LNCAP (cell line): Measurements from ENCODE around the gene SPPL3.

Experiments
- TF ChIP-seq, protein P1 (sequence below): fragments of 450-650 bp; IDR thresholded peaks from 2 replicates; pipeline ENCODE4 v1.5.1; 2017; ENCODE audit warnings: mild to moderate bottlenecking

The SPPL3 gene

DNA sequence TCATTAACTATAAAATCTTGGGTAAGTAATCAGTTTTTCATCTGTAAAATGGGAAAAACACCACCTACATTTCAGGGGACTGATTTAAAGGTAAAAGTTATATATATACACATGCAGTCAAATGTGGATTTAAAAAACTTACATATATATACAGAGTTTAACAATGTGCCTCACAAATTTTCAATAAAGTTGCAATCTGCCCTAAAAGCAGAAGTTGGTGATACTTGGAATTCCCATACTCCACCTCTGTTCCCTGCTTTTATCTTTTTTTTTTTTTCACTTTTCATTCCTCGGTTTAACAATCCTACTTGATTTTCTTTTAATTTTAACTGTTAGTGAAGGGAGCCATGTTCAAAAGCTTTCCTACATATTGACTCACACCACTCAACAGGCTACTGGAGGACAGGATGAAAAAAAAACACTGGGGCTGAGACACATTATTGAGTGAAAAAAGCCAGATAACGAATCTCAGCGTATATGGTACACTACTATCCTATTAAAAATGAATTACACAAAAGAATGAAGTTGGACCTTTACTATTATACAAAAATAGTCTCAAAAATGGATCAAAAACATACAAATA lies 24.3 kb downstream of the SPPL3 start:
- TF ChIP-seq, protein P1, sequence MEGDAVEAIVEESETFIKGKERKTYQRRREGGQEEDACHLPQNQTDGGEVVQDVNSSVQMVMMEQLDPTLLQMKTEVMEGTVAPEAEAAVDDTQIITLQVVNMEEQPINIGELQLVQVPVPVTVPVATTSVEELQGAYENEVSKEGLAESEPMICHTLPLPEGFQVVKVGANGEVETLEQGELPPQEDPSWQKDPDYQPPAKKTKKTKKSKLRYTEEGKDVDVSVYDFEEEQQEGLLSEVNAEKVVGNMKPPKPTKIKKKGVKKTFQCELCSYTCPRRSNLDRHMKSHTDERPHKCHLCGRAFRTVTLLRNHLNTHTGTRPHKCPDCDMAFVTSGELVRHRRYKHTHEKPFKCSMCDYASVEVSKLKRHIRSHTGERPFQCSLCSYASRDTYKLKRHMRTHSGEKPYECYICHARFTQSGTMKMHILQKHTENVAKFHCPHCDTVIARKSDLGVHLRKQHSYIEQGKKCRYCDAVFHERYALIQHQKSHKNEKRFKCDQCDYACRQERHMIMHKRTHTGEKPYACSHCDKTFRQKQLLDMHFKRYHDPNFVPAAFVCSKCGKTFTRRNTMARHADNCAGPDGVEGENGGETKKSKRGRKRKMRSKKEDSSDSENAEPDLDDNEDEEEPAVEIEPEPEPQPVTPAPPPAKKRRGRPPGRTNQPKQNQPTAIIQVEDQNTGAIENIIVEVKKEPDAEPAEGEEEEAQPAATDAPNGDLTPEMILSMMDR: no peak

DNA sequence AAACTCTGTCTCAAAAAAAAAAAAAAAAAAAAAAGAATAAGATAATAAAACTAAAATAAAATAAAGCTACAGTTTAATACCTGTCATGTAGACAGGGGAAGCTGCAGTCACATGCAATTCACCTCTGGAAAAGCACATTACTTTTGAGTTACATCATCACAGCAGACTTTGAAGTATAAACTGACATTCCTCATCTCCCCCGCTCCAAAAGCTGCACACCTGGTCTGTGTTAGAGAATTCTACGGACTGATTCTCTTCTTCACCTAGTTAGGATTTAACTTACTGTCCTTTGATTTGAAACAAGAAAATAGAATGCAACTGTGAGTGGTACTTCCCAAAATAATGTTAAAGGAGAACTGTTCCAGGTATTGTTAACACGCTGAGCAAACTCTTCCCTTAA lies 25.1 kb downstream of the SPPL3 start:
- TF ChIP-seq, protein P1: no peak

DNA sequence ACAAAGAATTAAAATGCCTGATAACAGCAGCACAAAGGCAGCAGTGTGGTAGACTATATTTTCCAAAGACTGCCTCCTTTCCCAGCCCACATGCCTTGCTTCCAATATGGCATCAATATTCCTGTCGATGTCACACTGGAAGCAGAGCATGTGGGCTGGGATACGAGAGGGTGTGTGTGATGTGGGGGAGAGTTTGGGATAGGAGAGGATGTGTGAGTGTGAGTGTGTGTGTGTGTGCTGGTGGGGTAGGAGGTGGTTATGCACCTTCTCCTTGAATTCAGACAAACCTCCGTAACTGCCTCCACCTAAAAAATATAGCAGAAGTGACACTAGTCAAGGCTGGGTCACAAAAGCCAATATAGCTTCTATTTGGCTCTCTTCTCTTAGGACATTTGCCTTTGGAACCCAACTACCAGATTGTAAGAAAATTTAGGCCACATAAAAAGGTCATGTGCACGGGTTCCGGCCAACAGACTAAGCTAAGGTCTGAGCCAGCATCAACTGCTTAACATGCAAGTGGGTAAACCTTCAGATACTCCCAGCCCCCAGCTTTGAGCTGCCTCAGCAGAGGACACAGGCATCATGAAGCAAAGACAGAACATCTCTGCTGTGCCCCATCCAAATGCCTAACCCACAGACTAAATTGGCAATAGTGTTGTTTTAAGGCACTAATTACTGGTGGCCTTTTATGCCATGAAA lies 29.5 kb downstream of the SPPL3 start:
- TF ChIP-seq, protein P1: no peak

DNA sequence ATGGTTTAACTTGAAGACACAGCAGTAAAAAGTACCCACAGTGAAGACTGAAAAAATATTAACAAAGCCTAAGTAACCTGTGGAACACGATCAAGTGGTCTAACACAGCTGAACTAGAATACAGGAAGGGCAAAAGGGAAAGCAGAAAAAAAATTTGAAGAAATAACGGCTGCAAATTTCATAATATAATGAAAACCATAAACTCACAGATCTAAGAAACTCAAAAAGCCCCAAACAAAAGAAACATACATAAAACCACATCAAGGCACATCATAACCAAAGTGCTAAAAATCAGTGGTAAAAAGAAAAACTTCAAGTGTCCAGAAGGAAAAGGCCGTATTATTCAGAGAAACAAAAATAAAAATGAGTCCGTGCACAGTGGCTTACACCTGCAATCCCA lies 30.9 kb downstream of the SPPL3 start:
- TF ChIP-seq, protein P1: no peak

DNA sequence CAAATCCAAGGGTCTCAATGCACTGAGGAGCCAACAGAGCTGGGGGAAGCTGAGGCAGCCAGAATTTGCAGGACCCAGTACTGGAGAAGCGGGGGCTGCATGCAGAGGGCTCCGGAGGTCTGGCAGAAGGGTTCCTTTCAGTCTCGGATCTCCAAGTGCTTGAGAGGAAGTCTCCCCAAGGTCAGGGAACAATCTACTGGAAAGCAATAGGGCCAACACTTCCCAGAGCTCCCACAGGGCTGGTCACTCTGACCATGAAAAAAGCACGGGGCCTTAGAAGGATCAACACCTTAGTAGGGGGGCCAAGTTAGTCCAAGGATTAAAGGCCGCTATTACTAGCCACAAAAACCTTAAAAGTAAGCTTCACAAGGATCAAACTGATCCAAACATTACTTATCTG lies 31.7 kb downstream of the SPPL3 start:
- TF ChIP-seq, protein P1: no peak

DNA sequence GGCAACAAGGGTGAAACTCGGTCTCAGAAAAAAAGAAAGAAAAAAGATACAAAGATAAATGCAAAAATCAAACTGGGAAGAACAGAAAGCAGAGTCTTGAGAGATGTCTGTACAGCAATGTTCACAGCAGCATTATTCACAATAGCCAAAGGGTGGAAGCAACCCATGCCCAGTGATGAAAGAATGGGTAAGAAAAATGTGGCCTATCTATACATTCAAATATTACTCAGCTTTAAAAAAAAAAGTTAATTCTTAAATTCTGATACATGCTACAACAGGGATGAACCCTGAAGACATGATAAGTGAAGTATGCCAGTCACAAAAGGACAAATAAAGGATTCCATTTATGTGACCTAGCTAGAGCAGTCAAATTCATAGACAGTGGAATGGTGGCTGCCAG lies 33.7 kb downstream of the SPPL3 start:
- TF ChIP-seq, protein P1: no peak

DNA sequence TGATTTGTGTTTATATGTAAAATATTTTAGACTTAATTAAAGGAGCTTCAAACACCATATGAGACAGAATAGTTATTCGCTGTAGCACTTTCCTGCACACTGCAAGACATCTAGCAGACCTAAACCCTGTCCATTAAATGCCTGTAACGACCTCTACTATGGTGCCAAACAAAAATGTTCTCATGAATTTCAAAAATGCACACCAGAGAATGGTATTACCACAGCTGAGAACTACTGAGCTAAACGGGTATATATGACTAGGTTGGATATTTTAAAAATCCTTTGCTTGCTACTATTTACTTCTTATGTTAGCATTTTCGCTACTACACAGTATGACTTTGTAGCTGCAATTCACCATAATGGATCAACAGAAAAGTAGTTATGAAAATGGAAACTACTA lies 34.8 kb downstream of the SPPL3 start:
- TF ChIP-seq, protein P1: no peak
